K562 (cell line): Measurements from ENCODE around the gene PRR19. TPM values are rescaled to one million over a fixed set of nuclear protein-coding genes. Genes with fewer than 3 reads are reported as not detected.

ENCODE experiments used
- BRD4 ChIP-seq: fragments of 200-600 bp; sonication (generic); IDR thresholded peaks from 2 replicates; pipeline ENCODE4 v1.6.1; 2017; ENCODE audit warnings: inconsistent platforms
- CUX1 ChIP-seq: fragments of 200-800 bp; sonication (Bioruptor generic); IDR thresholded peaks from 2 replicates; pipeline ENCODE4 v1.6.1; 2016; ENCODE audit warnings: missing genetic modification characterization, missing compliant biosample characterization
- HIVEP1 ChIP-seq: fragments of 250-450 bp; sonication (Bioruptor Pico); IDR thresholded peaks from 2 replicates; pipeline ENCODE4 v1.4.0; 2020; ENCODE audit warnings: mild to moderate bottlenecking
- JUNB ChIP-seq: fragments of 450-650 bp; formaldehyde crosslinking; conservative IDR thresholded peaks from 2 replicates; pipeline ENCODE4 v1.4.0; 2020; ENCODE audit warnings: mild to moderate bottlenecking
- MAZ ChIP-seq, 2 experiments: fragments of 450-650 bp in 1 of 2; sonication (generic) in 1 of 2; formaldehyde crosslinking; IDR thresholded peaks in 1 of 2; conservative IDR thresholded peaks in 1 of 2; 2 replicates each; pipeline versions ENCODE4 v1.4.0 to v1.5.0; 2020; ENCODE audit warnings: mild to moderate bottlenecking in 1 of 2, missing genetic modification reagents in 1 of 2
- MEIS2 ChIP-seq: fragments of 450-650 bp; IDR thresholded peaks from 2 replicates; pipeline ENCODE4 v1.6.1; 2014; ENCODE audit warnings: mild to moderate bottlenecking; ENCODE audit not compliant: partially characterized antibody
- MIER1 ChIP-seq: fragments of 450-650 bp; IDR thresholded peaks from 2 replicates; pipeline ENCODE4 v1.6.1; 2016; ENCODE audit warnings: antibody characterized with exemption, mild to moderate bottlenecking, low read depth
- POLR3A ChIP-seq: IDR thresholded peaks from 2 replicates; pipeline ENCODE4 v1.6.1; 2011; ENCODE audit warnings: borderline replicate concordance, mild to moderate bottlenecking, moderate library complexity; ENCODE audit not compliant: insufficient read length, insufficient read depth; ENCODE audit errors: extremely low read depth
- POLR3G ChIP-seq: IDR thresholded peaks from 2 replicates; pipeline ENCODE4 v1.6.1; 2011; ENCODE audit not compliant: insufficient read length, insufficient replicate concordance; ENCODE audit errors: extremely low read depth
- PREB ChIP-seq: sonication (generic); formaldehyde crosslinking; IDR thresholded peaks from 2 replicates; pipeline ENCODE4 v1.8.1; 2023; ENCODE audit warnings: mild to moderate bottlenecking, missing genetic modification reagents
- RAD51 ChIP-seq: fragments of 450-650 bp; IDR thresholded peaks from 2 replicates; pipeline ENCODE4 v1.7.1; 2016; ENCODE audit warnings: low read depth, mild to moderate bottlenecking, borderline replicate concordance
- RBM25 ChIP-seq: fragments of 200-400 bp; formaldehyde crosslinking; IDR thresholded peaks from 2 replicates; pipeline ENCODE4 v1.6.1; 2018; ENCODE audit warnings: low read length, low read depth, moderate library complexity; ENCODE audit not compliant: severe bottlenecking
- SP1 ChIP-seq: sonication (generic); formaldehyde crosslinking; IDR thresholded peaks from 2 replicates; pipeline ENCODE4 v1.8.1; 2022; ENCODE audit warnings: mild to moderate bottlenecking, missing genetic modification reagents
- THAP7 ChIP-seq: fragments of 250-450 bp; sonication (Bioruptor Pico); IDR thresholded peaks from 2 replicates; pipeline ENCODE4 v1.5.0; 2021
- ZNF311 ChIP-seq: fragments of 250-450 bp; sonication (Bioruptor Pico); IDR thresholded peaks from 2 replicates; pipeline ENCODE4 v1.4.0; 2020; ENCODE audit warnings: mild to moderate bottlenecking, moderate library complexity
- ZNF668 ChIP-seq: fragments of 250-450 bp; sonication (Bioruptor Pico); IDR thresholded peaks from 2 replicates; pipeline ENCODE4 v1.8.0; 2022; ENCODE audit warnings: mild to moderate bottlenecking, inconsistent platforms
- polyA plus RNA-seq, 8 experiments: library from polyadenylated mRNA; depleted of rRNA in 4 of 8; stranded (reverse) in 5 of 8; unstranded in 3 of 8; fragments of >200 nt; fragmentation: Nextera tagmentation in 2 of 8; fragmentation: Illumina TruSeq in 1 of 8; extraction: Ambion mirVana in 2 of 8; extraction: Trizol in 1 of 8; gene quantifications; 2 replicates each; pipeline versions ENCODE4 v1.2.1 to v1.2.3, GENCODE V29; 2011 to 2014; ENCODE audit warnings: inconsistent platforms in 1 of 8, missing spikeins in 1 of 8
- total RNA-seq, 7 experiments: library from RNA; depleted of rRNA in 6 of 7; stranded (reverse); fragments of >200 nt in 6 of 7; fragmentation: Illumina TruSeq in 2 of 7; extraction: Trizol in 2 of 7; gene quantifications; 2 replicates each; pipeline versions ENCODE4 v1.2.1 to v1.2.3, GENCODE V29; 2011 to 2021; ENCODE audit warnings: low replicate concordance in 1 of 7
- TF ChIP-seq, protein P1 (sequence below): fragments of 450-650 bp; IDR thresholded peaks from one replicate; pipeline ENCODE4 v1.6.1; 2018; ENCODE audit warnings: mild to moderate bottlenecking, moderate library complexity; ENCODE audit not compliant: partially characterized antibody

Gene PRR19
- total and polyA plus RNA-seq, 9 of the 15 experiments (the other 6 are each of a cell fraction or from before 2014, with no cell fraction given) = 0.10 to 1.6 (median 0.54) TPM

- no peak for TF ChIP-seq POLR3G
- no peak for TF ChIP-seq HIVEP1 (CRISPR knock-in tag)
- TF ChIP-seq POLR3A = no peak
- peak; percentile 45; the same call in 1 of the 2 replicates for TF ChIP-seq SP1 (CRISPR knock-in tag)
- peak; percentile 68 for TF ChIP-seq MEIS2
- TF ChIP-seq RBM25 = peak; percentile 94
- TF ChIP-seq ZNF311 (CRISPR knock-in tag) = no peak
- TF ChIP-seq MIER1 = no peak
- TF ChIP-seq, protein P1, sequence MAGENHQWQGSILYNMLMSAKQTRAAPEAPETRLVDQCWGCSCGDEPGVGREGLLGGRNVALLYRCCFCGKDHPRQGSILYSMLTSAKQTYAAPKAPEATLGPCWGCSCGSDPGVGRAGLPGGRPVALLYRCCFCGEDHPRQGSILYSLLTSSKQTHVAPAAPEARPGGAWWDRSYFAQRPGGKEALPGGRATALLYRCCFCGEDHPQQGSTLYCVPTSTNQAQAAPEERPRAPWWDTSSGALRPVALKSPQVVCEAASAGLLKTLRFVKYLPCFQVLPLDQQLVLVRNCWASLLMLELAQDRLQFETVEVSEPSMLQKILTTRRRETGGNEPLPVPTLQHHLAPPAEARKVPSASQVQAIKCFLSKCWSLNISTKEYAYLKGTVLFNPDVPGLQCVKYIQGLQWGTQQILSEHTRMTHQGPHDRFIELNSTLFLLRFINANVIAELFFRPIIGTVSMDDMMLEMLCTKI = no peak
- peak; percentile 92 to 93 for TF ChIP-seq MAZ (CRISPR knock-in tag; conservative IDR thresholded peaks at IDR 0.05 in 1 of 2, IDR thresholded peaks at IDR 0.05 in 1 of 2)
- TF ChIP-seq THAP7 = no peak
- 0 out of 2 replicates have a peak, but pooled peaks have one; percentile 30 for TF ChIP-seq JUNB (CRISPR knock-in tag)
- TF ChIP-seq RAD51 = no peak
- TF ChIP-seq CUX1 (CRISPR knock-in tag) = no peak
- TF ChIP-seq BRD4 = no peak
- no peak for TF ChIP-seq PREB (CRISPR knock-in tag)
- TF ChIP-seq ZNF668 (CRISPR knock-in tag) = no peak
These were observed 21.8 kb upstream of the PRR19 start (continued) for GRCh38 chr19:42279902-42280814.
